Caco-2 (cell line): ENCODE data around the gene TINCR. TPM values are rescaled to one million over a fixed set of nuclear protein-coding genes. Genes with fewer than 3 reads are reported as not detected.

Source experiments
- BruUV-seq: library from RNA; stranded (reverse); fragments of 400-500 nt; replicated peaks from 2 replicates; lab custom pipeline; 2021; lab: Mats Ljungman, UMichigan
- CTCF ChIA-PET: fragments of 300-600 bp; sonication (Branson Sonifier 250); formaldehyde crosslinking; loops from one replicate; lab custom pipeline; 2022; ENCODE audit warnings: antibody characterized with exemption; lab: Charles Lee
- POLR2A ChIA-PET: fragments of 300-600 bp; sonication (Branson Sonifier 250); formaldehyde crosslinking; loops from one replicate; lab custom pipeline; 2022; ENCODE audit warnings: antibody characterized with exemption; lab: Charles Lee
- DNase-seq, 2 experiments: peaks; one replicate each; pipeline versions ENCODE4 v3.0.0 to v3.0.0-alpha.2; 2020 to 2022
- H3K27me3 ChIP-seq: replicated peaks from 2 replicates; pipeline ENCODE4 v1.6.0; 2011; ENCODE audit warnings: low read length; ENCODE audit not compliant: control insufficient read depth, insufficient read depth
- H3K36me3 ChIP-seq: 2 replicates; pipeline ENCODE4 v1.5.1; 2011; ENCODE audit warnings: low read length; ENCODE audit not compliant: control insufficient read depth, insufficient read depth
- H3K4me1 ChIP-seq: fragments of 250-450 bp; sonication (Bioruptor Pico); 2 replicates; pipeline ENCODE4 v1.5.1; 2020; ENCODE audit warnings: mild to moderate bottlenecking
- H3K4me3 ChIP-seq: 2 replicates; pipeline ENCODE4 v1.5.1; 2011; ENCODE audit warnings: low read depth, mild to moderate bottlenecking, control low read depth, low read length
- H3K9me3 ChIP-seq: fragments of 250-450 bp; sonication (Bioruptor Pico); 2 replicates; pipeline ENCODE4 v1.5.1; 2020; ENCODE audit warnings: mild to moderate bottlenecking, moderate library complexity
- H3K27ac Mint-ChIP-seq: one replicate; pipeline ENCODE4 v1.8.0; 2022; ENCODE audit warnings: mixed read lengths; ENCODE audit not compliant: unreplicated experiment
- H3K27me3 Mint-ChIP-seq: one replicate; pipeline ENCODE4 v1.8.0; 2022; ENCODE audit warnings: mixed read lengths; ENCODE audit not compliant: insufficient read depth, unreplicated experiment
- H3K36me3 Mint-ChIP-seq: one replicate; pipeline ENCODE4 v1.8.0; 2022; ENCODE audit warnings: mild to moderate bottlenecking, mixed read lengths; ENCODE audit not compliant: insufficient read depth, unreplicated experiment
- H3K4me1 Mint-ChIP-seq: one replicate; pipeline ENCODE4 v1.8.0; 2022; ENCODE audit warnings: low read depth, mixed read lengths; ENCODE audit not compliant: unreplicated experiment
- H3K4me3 Mint-ChIP-seq: one replicate; pipeline ENCODE4 v1.8.0; 2022; ENCODE audit warnings: mild to moderate bottlenecking, moderate library complexity, mixed read lengths; ENCODE audit not compliant: unreplicated experiment
- H3K9me3 Mint-ChIP-seq: one replicate; pipeline ENCODE4 v1.8.0; 2022; ENCODE audit warnings: mixed read lengths; ENCODE audit not compliant: unreplicated experiment
- CTCF ChIP-seq, 2 experiments: fragments of 200-600 bp in 1 of 2; IDR thresholded peaks; 1 replicate in 1 of 2; 2 replicates in 1 of 2; pipeline versions ENCODE4 v1.5.1 to v1.8.0; 2011 to 2022; ENCODE audit warnings: antibody characterized with exemption in 1 of 2, control low read depth in 1 of 2, inconsistent platforms in 1 of 2, low read depth in 1 of 2, low read length in 1 of 2, mild to moderate bottlenecking in 1 of 2, moderate library complexity in 1 of 2; ENCODE audit not compliant: insufficient read depth in 1 of 2, severe bottlenecking in 1 of 2, unreplicated experiment in 1 of 2
- intact Hi-C: fragments of 100-400 bp; cut with micrococcal nuclease; formaldehyde crosslinking; loops from one replicate; pipeline ENCODE4 v1.10.0; 2022; ENCODE audit not compliant: unreplicated experiment
- total RNA-seq: library from RNA; stranded (reverse); gene quantifications from 2 replicates; pipeline ENCODE4 v1.2.3, GENCODE V29; 2022

TINCR gene
- total RNA-seq, 1 experiment from 2014 or later = 3.8 TPM

GRCh38 chr19:5522106-5522505 is 45.6 kb downstream of the TINCR start:
- POLR2A ChIA-PET = no interaction called here

DNA sequence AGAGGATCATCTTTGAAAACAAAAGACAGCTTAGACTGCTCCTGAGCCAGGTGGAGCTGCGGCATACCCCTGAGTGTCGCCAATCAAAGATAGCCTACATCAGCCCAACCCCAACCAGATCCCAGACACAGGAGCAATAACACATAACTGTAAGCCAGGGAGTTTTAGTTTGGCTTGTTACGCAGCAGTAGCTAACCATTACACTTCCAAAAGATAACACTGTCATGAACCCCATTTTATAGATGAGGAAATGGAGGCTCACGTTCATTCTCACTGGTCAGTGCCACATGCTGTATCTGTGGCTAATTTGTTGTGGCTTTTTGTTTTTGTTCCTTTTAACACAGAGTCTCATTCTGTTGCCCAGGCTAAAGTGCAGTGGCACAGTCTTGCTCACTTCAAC is 47.3 kb downstream of the TINCR start:
- Mint-ChIP-seq H3K4me3 (no peak overlapping the region), H3K27me3 (peaks cover 8% of the 10 kb centered on the region), H3K27ac (no peak overlapping the region), H3K4me1 (peaks cover 7% of the 10 kb centered on the region), H3K36me3 (peaks cover 6% of the 10 kb centered on the region), H3K9me3 (peaks cover 35% of the 10 kb centered on the region)
- Histone ChIP-seq H3K4me3 (no peak overlapping the region), H3K9me3 (peaks cover 12% of the 10 kb centered on the region), H3K4me1 (no peaks in the 10 kb centered on the region), H3K36me3 (no peaks in the 10 kb centered on the region), H3K27me3 (no peaks in the 10 kb centered on the region)
- no peak for DNase-seq
- TF ChIP-seq CTCF (IDR thresholded peaks at IDR 0.05; ENCODE audit: insufficient read depth in 1 of 2, low read depth in 1 of 2, low read length in 1 of 2, severe bottlenecking in 1 of 2, unreplicated experiment in 1 of 2) = no peak
- POLR2A ChIA-PET = no interaction called here
- BruUV-seq = no TSS peak
- intact Hi-C loops = no loop called here
- CTCF ChIA-PET = interaction anchor here (0.6 kb wide), 1 partner anchor 209 kb away, joined by 3 read pairs; no protein-coding TSS in a partner anchor

More at GRCh38 chr19:5522106-5522505, 45.6 kb downstream of the TINCR start:
- no peak overlapping the region for H3K27ac Mint-ChIP-seq
- no peak overlapping the region for H3K4me3 Mint-ChIP-seq
- Histone ChIP-seq H3K4me1 (no peaks in the 10 kb centered on the region), H3K4me3 (no peak overlapping the region), H3K36me3 (no peaks in the 10 kb centered on the region), H3K9me3 (peaks cover 6% of the 10 kb centered on the region), H3K27me3 (no peaks in the 10 kb centered on the region)
- DNase-seq = no peak
- peaks cover 6% of the 10 kb centered on the region for H3K36me3 Mint-ChIP-seq
- CTCF ChIA-PET = no interaction called here
- BruUV-seq = no TSS peak
- peaks cover 7% of the 10 kb centered on the region for H3K4me1 Mint-ChIP-seq
- peaks cover 8% of the 10 kb centered on the region for H3K27me3 Mint-ChIP-seq
- H3K9me3 Mint-ChIP-seq = peaks cover 20% of the 10 kb centered on the region
- TF ChIP-seq CTCF (IDR thresholded peaks at IDR 0.05; ENCODE audit: insufficient read depth in 1 of 2, low read depth in 1 of 2, low read length in 1 of 2, severe bottlenecking in 1 of 2, unreplicated experiment in 1 of 2) = no peak
- intact Hi-C loops = no loop called here

GRCh38 chr19:5519076-5519475 is 48.7 kb downstream of the TINCR start:
- no peaks in the 10 kb centered on the region for H3K27me3 ChIP-seq
- peaks cover 27% of the 10 kb centered on the region for H3K9me3 Mint-ChIP-seq
- H3K27ac Mint-ChIP-seq = no peak overlapping the region
- H3K36me3 Mint-ChIP-seq = no peaks in the 10 kb centered on the region
- no peak overlapping the region for H3K4me3 ChIP-seq
- H3K9me3 ChIP-seq = peaks cover 12% of the 10 kb centered on the region
- DNase-seq = no peak
- no peaks in the 10 kb centered on the region for H3K4me1 ChIP-seq
- CTCF ChIA-PET = no interaction called here
- no peak overlapping the region for H3K4me3 Mint-ChIP-seq
- no TSS peak for BruUV-seq
- no peaks in the 10 kb centered on the region for H3K36me3 ChIP-seq
- peaks cover 3% of the 10 kb centered on the region for H3K27me3 Mint-ChIP-seq
- peaks cover 7% of the 10 kb centered on the region for H3K4me1 Mint-ChIP-seq
- intact Hi-C loops = no loop called here
- POLR2A ChIA-PET = no interaction called here
- no peak for TF ChIP-seq CTCF (IDR thresholded peaks at IDR 0.05; ENCODE audit: insufficient read depth in 1 of 2, low read depth in 1 of 2, low read length in 1 of 2, severe bottlenecking in 1 of 2, unreplicated experiment in 1 of 2)
